Dedifferentiated amniotic fluid mesenchymal stem cell (primary cell): ENCODE measurements around the gene ZSCAN30.
"Not testable (repeated sequence)": the region's sequence is repeated elsewhere in the genome, so short reads cannot be mapped to it uniquely, and the experiment has no call there.

ENCODE experiments used
- DNase-seq: peaks from one replicate; pipeline ENCODE4 v3.0.0-alpha.2; 2016; ENCODE audit errors: extremely low spot score

The ZSCAN30 gene

DNA sequence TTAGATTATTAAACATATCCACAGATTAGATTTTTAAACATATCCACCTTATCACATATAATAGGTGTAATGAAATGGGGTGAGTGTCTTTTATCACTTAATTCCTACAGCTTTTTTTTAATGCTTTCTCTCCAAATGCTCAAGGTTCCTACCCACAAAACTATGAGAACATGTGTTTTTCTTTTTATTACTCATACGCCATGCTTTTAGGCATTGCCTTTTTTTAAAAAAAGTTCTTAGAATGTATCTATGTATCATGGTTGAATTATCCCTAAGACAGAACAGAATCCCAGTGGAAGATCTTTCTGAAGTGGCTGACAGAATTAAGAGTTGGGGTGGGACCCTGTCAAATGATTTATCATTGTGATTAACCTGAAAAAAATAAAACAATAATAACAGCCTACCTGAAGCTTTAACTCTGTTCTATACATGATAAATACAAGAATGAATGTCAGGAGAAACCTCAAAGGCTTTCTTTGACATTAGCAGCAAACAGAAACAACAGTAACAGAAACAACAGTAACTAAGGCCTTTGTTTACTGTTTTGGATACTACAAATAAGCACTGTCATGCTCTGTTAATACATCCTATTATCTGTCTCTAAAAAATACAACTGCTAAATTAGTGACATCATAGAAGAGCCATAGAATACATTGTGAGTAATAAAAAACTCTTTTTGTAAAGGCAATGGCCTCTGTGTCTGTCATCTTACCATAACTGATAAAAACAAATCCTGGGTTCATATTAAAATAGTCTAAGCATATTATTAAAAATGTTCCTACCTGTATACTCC lies 53.3 kb downstream of the ZSCAN30 start:
- no peak for DNase-seq

DNA sequence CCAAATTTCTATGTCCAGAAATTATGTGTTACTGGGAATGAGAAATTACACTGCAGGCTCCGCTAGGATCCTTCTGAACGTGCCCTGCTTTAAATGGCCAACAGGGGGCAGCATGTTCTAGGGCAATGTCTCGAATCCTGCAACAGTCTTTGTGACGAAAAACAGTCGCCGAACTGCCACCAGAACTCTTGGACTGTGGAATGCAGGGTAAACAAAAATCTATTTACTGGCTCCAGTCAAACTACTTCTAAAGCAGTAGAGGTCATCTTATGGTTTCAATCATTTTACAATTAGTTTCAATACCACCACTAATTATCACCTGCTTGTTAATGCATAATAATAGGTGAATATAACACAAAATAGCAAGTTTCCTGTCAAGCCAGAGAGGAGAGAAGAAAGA lies 59.0 kb downstream of the ZSCAN30 start:
- peak; percentile 80 for DNase-seq

DNA sequence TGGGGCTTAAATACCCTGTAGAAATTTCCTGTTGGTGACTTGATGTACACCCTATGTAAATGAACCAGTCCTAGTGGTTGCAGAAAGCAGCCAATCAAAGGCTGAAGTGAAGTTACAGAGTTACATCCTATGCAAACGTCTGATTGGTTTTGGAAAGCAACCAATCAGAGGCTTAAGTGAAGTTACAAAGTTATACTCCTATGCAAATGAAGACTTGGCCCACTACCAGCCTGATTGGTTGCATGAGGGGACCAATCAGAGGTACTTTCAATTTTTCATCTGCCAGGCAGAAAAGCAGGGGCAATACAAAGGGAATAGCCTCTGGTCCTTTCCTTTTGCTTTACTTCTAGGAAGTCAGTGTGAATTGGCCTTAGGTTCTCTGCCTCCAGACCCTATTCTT lies 62.8 kb downstream of the ZSCAN30 start:
- DNase-seq = no peak

DNA sequence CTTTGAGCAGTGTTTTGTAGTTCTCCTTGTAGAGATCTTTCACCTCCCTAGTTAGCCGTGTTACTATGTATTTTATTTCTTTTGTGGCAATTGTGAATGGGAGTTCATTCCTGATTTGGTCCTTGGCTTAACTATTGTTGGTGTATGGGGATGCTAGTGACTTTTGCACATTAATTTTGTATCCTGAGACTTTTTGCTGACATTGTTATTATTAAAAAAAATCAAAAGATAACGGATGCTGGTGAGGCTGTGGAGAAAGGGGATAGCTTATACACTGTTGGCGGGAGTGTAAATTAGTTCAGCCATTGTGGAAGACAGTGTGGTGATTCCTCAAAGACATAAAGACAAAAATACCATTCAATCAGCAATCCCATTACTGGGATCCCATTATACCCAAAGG lies 66.2 kb downstream of the ZSCAN30 start:
- no peak for DNase-seq

DNA sequence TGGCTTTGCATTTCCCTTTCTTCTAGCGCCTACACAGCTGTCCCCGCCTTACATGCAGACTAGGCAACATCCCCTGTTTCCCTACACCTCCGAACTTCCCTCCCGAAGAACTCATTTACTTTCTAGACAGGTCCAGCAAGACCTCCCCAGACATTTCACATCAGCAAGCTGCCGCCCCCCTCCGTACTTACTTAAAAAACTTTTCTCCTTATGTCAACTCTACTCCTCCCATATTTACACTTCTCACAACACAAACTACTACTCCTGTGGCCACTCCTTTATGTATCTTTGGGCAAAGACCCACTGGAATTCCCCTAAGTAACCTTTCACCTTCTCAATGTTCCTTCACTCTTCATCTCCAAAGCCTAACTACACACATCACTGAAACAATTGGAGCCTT lies 69.6 kb downstream of the ZSCAN30 start:
- DNase-seq = no peak

- not testable (repeated sequence) for DNase-seq
These were observed 70.7 kb downstream of the ZSCAN30 start for GRCh38 chr18:35219331-35219730.

DNA sequence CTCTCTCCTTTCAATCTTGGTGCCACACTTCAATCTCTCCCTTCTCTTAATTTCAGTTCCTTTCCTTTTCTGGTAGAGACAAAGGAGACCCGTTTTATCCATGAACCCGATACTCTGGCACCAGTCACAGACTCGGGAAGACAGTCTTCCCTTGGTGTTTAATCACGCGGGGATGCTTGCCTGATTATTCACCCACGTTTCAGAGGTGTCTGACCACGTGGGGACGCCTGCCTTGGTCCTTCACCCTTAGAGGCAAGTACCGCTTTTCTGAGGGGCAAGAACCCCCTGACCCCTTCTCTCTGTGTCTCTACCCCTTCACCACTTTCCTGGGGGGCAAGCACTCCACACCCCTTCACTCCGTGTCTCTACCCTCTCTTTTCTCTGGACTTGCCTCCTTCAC lies 73.4 kb downstream of the ZSCAN30 start:
- not testable (repeated sequence) for DNase-seq

DNA sequence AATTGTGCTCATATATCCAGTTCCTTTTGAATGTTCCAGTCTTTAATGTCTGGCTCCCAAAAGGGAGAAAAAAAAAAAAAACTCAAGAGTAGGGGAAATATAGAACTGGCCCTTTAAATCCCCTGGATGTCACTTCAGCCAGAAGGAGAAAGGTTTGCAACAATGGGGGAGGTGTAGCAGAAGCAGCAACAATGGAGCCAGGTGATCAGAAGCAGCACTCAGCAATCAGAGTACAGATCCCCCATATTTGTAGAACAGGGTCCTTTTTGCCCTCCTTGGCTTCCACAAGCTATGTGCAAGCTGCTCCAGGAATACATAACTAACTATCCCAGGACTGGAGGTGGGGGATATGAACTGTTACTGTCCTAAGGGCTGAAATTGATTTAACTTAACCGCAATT lies 75.0 kb downstream of the ZSCAN30 start:
- DNase-seq = no peak

- not testable (repeated sequence) for DNase-seq
These were observed 84.1 kb downstream of the ZSCAN30 start for GRCh38 chr18:35205746-35206458.

- no peak for DNase-seq
These were observed 84.8 kb downstream of the ZSCAN30 start for GRCh38 chr18:35205199-35205712.

DNA sequence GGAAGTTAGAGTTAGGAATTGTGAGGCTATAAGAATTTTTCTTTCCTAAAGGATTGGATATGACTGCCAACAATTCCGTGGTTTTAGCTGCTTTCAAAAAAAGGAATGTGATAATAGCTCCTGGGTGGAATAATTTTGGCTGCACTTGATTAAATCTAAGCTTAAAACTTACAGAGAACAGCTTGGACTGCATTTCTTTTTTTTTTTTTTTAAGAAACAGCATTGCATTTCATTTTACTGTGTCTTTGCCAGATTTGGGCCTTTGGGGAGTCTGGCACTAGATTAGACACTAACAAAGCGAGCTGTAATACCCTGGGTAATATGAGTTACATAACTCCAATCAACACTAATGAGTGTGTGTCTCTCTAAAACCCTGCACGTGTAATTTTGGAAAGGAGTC lies 87.0 kb downstream of the ZSCAN30 start:
- DNase-seq = peak; percentile 24

DNA sequence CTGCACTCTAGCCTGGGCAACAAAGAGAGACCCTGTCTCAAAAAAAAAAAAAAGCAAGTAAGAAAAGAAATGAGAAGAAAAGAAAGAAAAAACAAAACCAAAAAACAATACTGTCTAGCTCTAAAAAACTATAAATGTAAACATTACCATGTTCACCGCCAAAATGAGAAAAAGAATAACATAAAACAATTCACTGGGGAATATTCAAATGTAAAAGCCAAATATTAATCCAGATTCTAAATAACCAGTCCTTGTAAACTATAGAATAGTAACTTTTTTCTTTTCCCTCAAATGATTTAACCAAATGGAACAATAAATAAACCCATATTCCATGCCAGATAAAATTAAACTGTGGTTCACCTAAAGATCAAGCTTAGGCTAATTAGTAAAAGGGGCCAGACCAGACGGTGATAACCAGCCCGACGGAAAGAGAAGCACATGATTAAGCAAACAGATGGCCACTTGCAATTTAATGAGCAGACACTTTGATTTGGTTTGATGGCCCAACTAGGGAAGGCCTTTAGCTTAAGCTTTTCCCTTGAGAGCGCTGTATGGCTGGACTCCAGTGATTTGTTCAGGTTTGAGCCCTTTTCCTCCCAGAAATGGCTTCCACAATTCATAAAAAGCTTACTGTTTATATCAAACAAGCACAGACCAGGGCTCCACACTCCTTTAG lies 88.6 kb downstream of the ZSCAN30 start:
- no peak for DNase-seq
